ENCODE measurements around the gene SLC38A6. TPM values are rescaled to one million over a fixed set of nuclear protein-coding genes. Genes with fewer than 3 reads are reported as not detected.

SLC38A6 gene
- total RNA-seq, 6 donors from 2014 or later = 13.7 to 37.7 (median 23.8) TPM

DNA sequence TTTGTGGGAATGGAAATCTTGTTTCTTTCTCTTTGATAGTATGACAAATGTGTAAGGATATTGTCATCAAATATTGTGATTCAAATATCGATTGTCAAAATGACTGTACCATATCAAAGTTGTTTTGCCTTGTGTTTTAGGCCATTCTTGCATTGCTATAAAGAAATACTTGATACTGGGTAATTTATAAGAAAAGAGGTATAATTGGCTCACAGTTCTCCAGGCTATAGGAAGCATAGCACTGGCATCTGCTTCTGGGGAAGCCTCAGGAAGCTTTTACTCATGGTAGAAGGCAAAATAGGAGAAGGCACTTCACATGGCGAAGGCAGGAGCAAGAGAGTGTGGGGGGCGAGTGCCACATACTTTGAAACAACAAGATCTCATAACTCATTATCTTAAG is 8.0 kb upstream of the SLC38A6 start:
- Histone ChIP-seq H3K4me3 (no peak overlapping the region), H3K4me1 (peaks cover 0 to 3% (median 0%) of the 10 kb centered on the region in 4 donors), H3K27ac (no peak overlapping the region), H3K36me3 (peaks cover 0 to 19% (median 0%) of the 10 kb centered on the region in 4 donors), H3K27me3 (no peaks in the 10 kb centered on the region), H3K9me3 (no peaks in the 10 kb centered on the region)
- TF ChIP-seq POLR2A (IDR thresholded peaks at IDR 0.05) = no peak
- TF ChIP-seq, protein P1, sequence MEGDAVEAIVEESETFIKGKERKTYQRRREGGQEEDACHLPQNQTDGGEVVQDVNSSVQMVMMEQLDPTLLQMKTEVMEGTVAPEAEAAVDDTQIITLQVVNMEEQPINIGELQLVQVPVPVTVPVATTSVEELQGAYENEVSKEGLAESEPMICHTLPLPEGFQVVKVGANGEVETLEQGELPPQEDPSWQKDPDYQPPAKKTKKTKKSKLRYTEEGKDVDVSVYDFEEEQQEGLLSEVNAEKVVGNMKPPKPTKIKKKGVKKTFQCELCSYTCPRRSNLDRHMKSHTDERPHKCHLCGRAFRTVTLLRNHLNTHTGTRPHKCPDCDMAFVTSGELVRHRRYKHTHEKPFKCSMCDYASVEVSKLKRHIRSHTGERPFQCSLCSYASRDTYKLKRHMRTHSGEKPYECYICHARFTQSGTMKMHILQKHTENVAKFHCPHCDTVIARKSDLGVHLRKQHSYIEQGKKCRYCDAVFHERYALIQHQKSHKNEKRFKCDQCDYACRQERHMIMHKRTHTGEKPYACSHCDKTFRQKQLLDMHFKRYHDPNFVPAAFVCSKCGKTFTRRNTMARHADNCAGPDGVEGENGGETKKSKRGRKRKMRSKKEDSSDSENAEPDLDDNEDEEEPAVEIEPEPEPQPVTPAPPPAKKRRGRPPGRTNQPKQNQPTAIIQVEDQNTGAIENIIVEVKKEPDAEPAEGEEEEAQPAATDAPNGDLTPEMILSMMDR (IDR thresholded peaks at IDR 0.05) = no peak
- no peak for TF ChIP-seq EP300 (IDR thresholded peaks at IDR 0.05)
- no peak for TF ChIP-seq POLR2AphosphoS5 (IDR thresholded peaks at IDR 0.05)
- WGBS, 2 donors = 96 to 98% methylated on average over 3 of the region's 3 CpGs
- ATAC-seq (ENCODE audit: low FRiP score in 2 of 2) (no peak), DNase-seq (no peak)

DNA sequence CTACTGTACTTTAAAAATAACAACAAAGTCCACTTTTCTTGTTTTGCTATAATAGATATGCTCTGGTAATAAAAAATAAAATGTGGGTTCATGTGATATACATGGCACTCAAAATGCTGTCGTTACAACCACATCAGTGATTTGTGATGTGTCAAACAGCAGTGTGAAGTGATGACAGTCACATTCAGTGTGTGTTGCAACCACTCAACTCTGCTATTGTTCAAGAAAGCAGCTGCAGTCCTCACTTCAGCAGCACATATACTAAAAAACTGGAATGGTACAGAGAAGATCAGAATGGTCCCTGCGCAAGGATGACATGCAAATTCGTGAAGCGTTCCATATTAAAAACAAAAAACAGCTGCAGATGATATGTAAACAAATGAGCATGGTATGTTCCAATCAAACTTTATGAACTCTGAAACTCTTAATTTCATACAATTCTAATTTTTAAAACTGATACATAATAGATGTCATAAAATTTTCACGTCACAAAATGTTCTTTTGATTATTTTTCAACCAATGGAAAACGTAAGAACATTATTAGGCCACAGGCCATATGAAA is 6.9 kb upstream of the SLC38A6 start:
- no peak overlapping the region for H3K4me3 ChIP-seq
- H3K27me3 ChIP-seq = no peaks in the 10 kb centered on the region
- H3K27ac ChIP-seq = no peak overlapping the region
- no peaks in the 10 kb centered on the region for H3K9me3 ChIP-seq
- no peak for DNase-seq
- ATAC-seq (ENCODE audit: low FRiP score in 2 of 2) = no peak
- H3K36me3 ChIP-seq = peaks cover 0 to 19% (median 0%) of the 10 kb centered on the region in 4 donors
- 83% methylated on average over 6 of the region's 6 CpGs for WGBS, 2 donors
- H3K4me1 ChIP-seq = peaks cover 0 to 7% (median 4%) of the 10 kb centered on the region in 4 donors
- no peak for TF ChIP-seq POLR2A (IDR thresholded peaks at IDR 0.05)
- TF ChIP-seq, protein P1 (IDR thresholded peaks at IDR 0.05) = no peak
- no peak for TF ChIP-seq EP300 (IDR thresholded peaks at IDR 0.05)
- no peak for TF ChIP-seq POLR2AphosphoS5 (IDR thresholded peaks at IDR 0.05)

DNA sequence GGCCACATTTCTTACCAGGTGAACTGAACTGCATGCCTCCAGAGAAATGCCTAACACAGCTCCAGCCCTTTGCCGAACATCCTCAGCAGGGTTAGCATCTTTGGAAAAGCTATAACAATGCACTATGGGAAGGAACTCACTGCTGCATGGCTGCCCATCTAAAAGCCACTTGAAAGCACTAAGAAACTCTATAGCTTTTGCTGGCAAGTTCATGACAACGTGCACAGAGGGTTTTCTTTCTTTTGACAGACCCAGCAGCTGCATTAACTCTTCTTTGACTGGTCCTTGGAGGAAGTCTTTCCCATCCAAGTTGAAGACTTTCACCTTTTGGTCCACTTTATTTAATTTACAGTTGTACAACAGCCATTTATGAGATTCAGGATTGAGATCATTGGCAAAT is 5.5 kb upstream of the SLC38A6 start:
- no peaks in the 10 kb centered on the region for H3K27me3 ChIP-seq
- ATAC-seq (ENCODE audit: low FRiP score in 2 of 2) = no peak

DNA sequence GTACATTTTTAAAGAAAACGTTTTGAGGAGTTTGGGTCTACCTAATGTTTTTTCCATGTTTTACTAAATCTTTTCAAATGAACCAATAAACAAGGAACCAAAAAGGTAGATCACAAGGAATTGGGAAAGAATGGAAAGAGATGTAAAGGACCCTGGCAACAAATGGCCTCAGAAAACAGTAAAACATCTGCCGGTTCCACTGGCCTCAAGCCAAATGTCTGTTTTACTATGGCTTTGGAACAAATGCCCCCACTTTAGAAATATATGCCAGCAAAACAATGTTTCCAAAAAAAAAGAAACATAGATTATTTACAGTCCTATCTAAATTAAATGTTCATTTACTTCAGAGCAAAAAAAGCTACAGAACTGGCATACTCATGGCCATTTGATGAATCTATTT is 3.2 kb upstream of the SLC38A6 start:
- H3K27ac ChIP-seq = no peak overlapping the region
- no peak for DNase-seq
- H3K27me3 ChIP-seq = no peaks in the 10 kb centered on the region
- no peak overlapping the region for H3K4me3 ChIP-seq
- H3K36me3 ChIP-seq = peaks cover 0 to 19% (median 0%) of the 10 kb centered on the region in 4 donors
- ATAC-seq (ENCODE audit: low FRiP score in 2 of 2) = no peak
- H3K9me3 ChIP-seq = no peaks in the 10 kb centered on the region
- peaks cover 7 to 27% (median 22%) of the 10 kb centered on the region in 4 donors for H3K4me1 ChIP-seq
- WGBS, 2 donors = 57 to 61% methylated on average over 2 of the region's 2 CpGs
- TF ChIP-seq, protein P1 (IDR thresholded peaks at IDR 0.05) = no peak
- no peak for TF ChIP-seq POLR2A (IDR thresholded peaks at IDR 0.05)
- TF ChIP-seq EP300 (IDR thresholded peaks at IDR 0.05) = no peak

More for the DNA sequence above, 5.5 kb upstream of the SLC38A6 start:
- TF ChIP-seq, protein P1 (IDR thresholded peaks at IDR 0.05) = no peak
- TF ChIP-seq POLR2A (IDR thresholded peaks at IDR 0.05) (no peak), EP300 (IDR thresholded peaks at IDR 0.05) (no peak), POLR2AphosphoS5 (IDR thresholded peaks at IDR 0.05) (no peak)
- H3K4me1 ChIP-seq = peaks cover 7 to 14% (median 12%) of the 10 kb centered on the region in 4 donors
- H3K9me3 ChIP-seq = no peaks in the 10 kb centered on the region
- H3K36me3 ChIP-seq = peaks cover 0 to 19% (median 0%) of the 10 kb centered on the region in 4 donors
- no peak for DNase-seq
- H3K4me3 ChIP-seq = no peak overlapping the region
- no peak overlapping the region for H3K27ac ChIP-seq
- WGBS, 2 donors = 45 to 54% methylated on average over 2 of the region's 2 CpGs
